ENCODE measurements around the gene BMP6. TPM values are rescaled to one million over a fixed set of nuclear protein-coding genes. Genes with fewer than 3 reads are reported as not detected.

The BMP6 gene
- total RNA-seq, 2 experiments from 2014 or later, result not detected

- Histone ChIP-seq H3K9me3 (ENCODE audit: control insufficient read depth in 1 of 2, insufficient read depth in 1 of 2, low read length in 2 of 2) (no peaks in the 10 kb centered on the region), H3K4me3 (ENCODE audit: low read length) (no peak overlapping the region), H3K36me3 (ENCODE audit: insufficient read depth, low read length) (no peaks in the 10 kb centered on the region), H3K27ac (ENCODE audit: low read depth in 1 of 2, low read length in 2 of 2) (no peak overlapping the region), H3K27me3 (ENCODE audit: control insufficient read depth in 1 of 2, insufficient read depth in 2 of 2, low read length in 2 of 2) (peaks cover 0 to under 1% of the 10 kb centered on the region in 2 experiments), H3K4me1 (ENCODE audit: insufficient read depth, low read length) (no peaks in the 10 kb centered on the region)
- Mint-ChIP-seq H3K27me3 (peaks cover 48% of the 10 kb centered on the region), H3K36me3 (ENCODE audit: low read depth) (no peaks in the 10 kb centered on the region), H3K4me3 (no peak overlapping the region), H3K9me3 (no peaks in the 10 kb centered on the region), H3K4me1 (ENCODE audit: low read depth) (no peaks in the 10 kb centered on the region), H3K27ac (no peak overlapping the region)
- ChIA-PET CTCF (no interaction called here), POLR2A (no interaction called here)
- DNase-seq, result no peak
- intact Hi-C loops (cut with DNase I, micrococcal nuclease), result no loop called here
- no peak for TF ChIP-seq CTCF (IDR thresholded peaks at IDR 0.05)
- ATAC-seq (ENCODE audit: poor library complexity), result no peak
Measured at GRCh38 chr6:7685276-7685675, 40.6 kb upstream of the BMP6 start.

GRCh38 chr6:7687145-7688111 lies 38.5 kb upstream of the BMP6 start:
- TF ChIP-seq CTCF (IDR thresholded peaks at IDR 0.05), result no peak
- H3K4me1 Mint-ChIP-seq (ENCODE audit: low read depth), result no peaks in the 10 kb centered on the region

GRCh38 chr6:7691021-7691420 lies 34.9 kb upstream of the BMP6 start:
- Mint-ChIP-seq H3K27me3 (peaks cover 42% of the 10 kb centered on the region), H3K4me3 (no peak overlapping the region), H3K4me1 (ENCODE audit: low read depth) (no peaks in the 10 kb centered on the region), H3K9me3 (no peaks in the 10 kb centered on the region), H3K36me3 (ENCODE audit: low read depth) (no peaks in the 10 kb centered on the region), H3K27ac (no peak overlapping the region)
- H3K36me3 ChIP-seq (ENCODE audit: insufficient read depth, low read length), result no peaks in the 10 kb centered on the region
- DNase-seq, result no peak
- H3K9me3 ChIP-seq (ENCODE audit: control insufficient read depth in 1 of 2, insufficient read depth in 1 of 2, low read length in 2 of 2), result no peaks in the 10 kb centered on the region
- POLR2A ChIA-PET, result no interaction called here
- intact Hi-C loops (cut with DNase I, micrococcal nuclease), result no loop called here
- H3K4me3 ChIP-seq (ENCODE audit: low read length), result no peak overlapping the region
- no peak overlapping the region for H3K27ac ChIP-seq (ENCODE audit: low read depth in 1 of 2, low read length in 2 of 2)
- ATAC-seq (ENCODE audit: poor library complexity), result no peak
- CTCF ChIA-PET, result no interaction called here
- no peaks in the 10 kb centered on the region for H3K4me1 ChIP-seq (ENCODE audit: insufficient read depth, low read length)
- no peak for TF ChIP-seq CTCF (IDR thresholded peaks at IDR 0.05)
- H3K27me3 ChIP-seq (ENCODE audit: control insufficient read depth in 1 of 2, insufficient read depth in 2 of 2, low read length in 2 of 2), result peaks cover 3 to 7% of the 10 kb centered on the region in 2 experiments

More at GRCh38 chr6:7687145-7688111, 38.5 kb upstream of the BMP6 start:
- no peaks in the 10 kb centered on the region for H3K36me3 ChIP-seq (ENCODE audit: insufficient read depth, low read length)
- H3K4me3 ChIP-seq (ENCODE audit: low read length), result no peak overlapping the region
- Mint-ChIP-seq H3K27me3 (peaks cover 42% of the 10 kb centered on the region), H3K27ac (no peak overlapping the region), H3K4me3 (no peak overlapping the region), H3K36me3 (ENCODE audit: low read depth) (no peaks in the 10 kb centered on the region), H3K9me3 (no peaks in the 10 kb centered on the region)
- DNase-seq (no peak), ATAC-seq (ENCODE audit: poor library complexity) (no peak)
- intact Hi-C loops (cut with DNase I, micrococcal nuclease), result no loop called here
- ChIA-PET CTCF (interaction anchor here (0.5 kb wide), 1 partner anchor 682 kb away, joined by 3 read pairs; no protein-coding TSS in a partner anchor), POLR2A (no interaction called here)
- peaks cover 0 to 5% of the 10 kb centered on the region in 2 experiments for H3K27me3 ChIP-seq (ENCODE audit: control insufficient read depth in 1 of 2, insufficient read depth in 2 of 2, low read length in 2 of 2)
- H3K4me1 ChIP-seq (ENCODE audit: insufficient read depth, low read length), result no peaks in the 10 kb centered on the region
- no peak overlapping the region for H3K27ac ChIP-seq (ENCODE audit: low read depth in 1 of 2, low read length in 2 of 2)
- no peaks in the 10 kb centered on the region for H3K9me3 ChIP-seq (ENCODE audit: control insufficient read depth in 1 of 2, insufficient read depth in 1 of 2, low read length in 2 of 2)

Measured in CD4-positive, alpha-beta T cell (primary cell).